ENCODE data around the gene TRAPPC11.

DNA sequence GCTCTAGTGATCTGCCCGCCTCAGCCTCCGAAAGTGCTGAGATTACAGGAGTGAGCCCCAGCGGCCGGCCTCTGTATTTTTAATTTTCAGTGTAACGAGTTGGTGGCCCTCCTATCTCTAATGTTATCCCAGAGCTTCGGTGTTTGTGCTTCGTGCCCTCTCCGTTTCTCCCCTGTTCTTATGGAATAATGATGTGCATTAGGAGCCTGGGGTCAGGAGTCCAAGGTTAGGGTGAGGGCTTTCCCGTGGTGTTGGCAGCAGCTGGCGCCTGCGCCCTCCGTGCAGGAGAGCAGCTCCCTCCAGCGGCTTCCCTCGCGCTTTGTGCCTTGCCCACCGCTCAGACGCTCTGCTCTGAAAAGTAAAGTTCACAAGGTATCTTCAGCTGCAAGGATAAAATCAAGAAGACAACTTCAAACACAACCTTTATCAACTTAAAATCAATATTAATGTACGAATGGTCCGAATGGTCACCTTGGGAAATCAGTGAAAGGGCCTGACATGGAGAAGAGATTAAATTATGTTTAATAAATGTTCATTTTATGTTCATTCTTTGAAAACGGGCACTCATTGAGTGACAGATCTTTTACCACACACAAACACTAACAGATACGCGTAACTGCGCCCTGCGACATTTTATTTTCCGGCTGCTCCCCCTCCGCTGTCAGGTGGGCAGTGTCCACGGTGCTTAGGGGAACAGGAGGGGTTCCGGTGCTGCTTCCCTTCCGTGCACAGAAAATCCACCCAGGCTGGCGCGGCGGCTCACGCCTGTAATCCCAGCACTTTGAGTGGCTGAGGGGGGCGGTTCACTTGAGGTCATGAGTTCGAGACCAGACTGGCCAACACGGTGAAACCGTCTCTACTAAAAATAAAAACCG, 62.4 kb downstream of the TRAPPC11 start:
- TF ChIP-seq POLR2A (IDR thresholded peaks at IDR 0.05) (no peak), CTCF (IDR thresholded peaks at IDR 0.05) (no peak), EP300 (IDR thresholded peaks at IDR 0.05) (no peak), POLR2AphosphoS5 (IDR thresholded peaks at IDR 0.05) (no peak)

Data from suprapubic skin (tissue), 4 donors.